Hair follicular keratinocyte (primary cell): Measurements from ENCODE around the gene ZNF317. TPM values are rescaled to one million over a fixed set of nuclear protein-coding genes. Genes with fewer than 3 reads are reported as not detected.

Experiments used
- total RNA-seq: library from RNA; depleted of rRNA; stranded (reverse); fragments of >200 nt; gene quantifications from 2 replicates; pipeline ENCODE4 v1.2.3, GENCODE V29; 2015

ZNF317 gene
- 12.8 and 15.0 TPM in 2 replicates for total RNA-seq

GRCh38 chr19:9140159-9140874 lies at the start of gene ZNF317:
Gene ZNF317, plus strand, starts transcription at chr19:9140397. Its CDS starts 15,620 bp downstream, at chr19:9156017.

GRCh38 chr19:9107375-9107774 lies 32.8 kb upstream of the ZNF317 start, which contains the start of gene OR7G2:
Gene OR7G2, minus strand, starts transcription at chr19:9107475. Its CDS starts 4,232 bp downstream, at chr19:9103243.

GRCh38 chr19:9115307-9115813 lies 24.8 kb upstream of the ZNF317 start, which contains the start of gene OR7G1:
Gene OR7G1, minus strand, starts transcription at chr19:9115763. Its CDS starts 0 bp downstream, at chr19:9115763.

GRCh38 chr19:9126900-9127405 lies 13.2 kb upstream of the ZNF317 start, which contains the start of gene OR7G3:
Gene OR7G3, minus strand, starts transcription at chr19:9126950. Its CDS starts 0 bp downstream, at chr19:9126950.

GRCh38 chr19:9178901-9179300 lies 38.7 kb downstream of the ZNF317 start, which contains the start of gene OR7D2:
Gene OR7D2, plus strand, starts transcription at chr19:9178979. Its CDS starts 6,803 bp downstream, at chr19:9185782.

Other genes starting within 250 kb of the ZNF317 start
- gene MUC16, start 130.0 kb upstream of the ZNF317 start, total RNA-seq = not detected in 2 replicates
- not detected in 2 replicates for gene OR1M1, start 53.3 kb upstream of the ZNF317 start, total RNA-seq
- gene OR7G2, start 32.9 kb upstream of the ZNF317 start, total RNA-seq = not detected in 2 replicates
- not detected in 2 replicates for gene OR7G1, start 24.6 kb upstream of the ZNF317 start, total RNA-seq
- not detected in 2 replicates for gene OR7G3, start 13.4 kb upstream of the ZNF317 start, total RNA-seq
- under 0.01 TPM in 1 of 2 replicates, not detected in the other for gene OR7D2, start 38.6 kb downstream of the ZNF317 start, total RNA-seq
- gene OR7D4, start 79.2 kb downstream of the ZNF317 start, total RNA-seq = not detected in 2 replicates
- not detected in 2 replicates for gene OR7E24, start 110.5 kb downstream of the ZNF317 start, total RNA-seq
- gene ZNF699, start 169.4 kb downstream of the ZNF317 start, total RNA-seq = 10.9 and 19.1 TPM in 2 replicates
- 4.9 and 5.2 TPM in 2 replicates for gene ZNF559, start 183.8 kb downstream of the ZNF317 start, total RNA-seq
- gene ZNF177, start 222.6 kb downstream of the ZNF317 start, total RNA-seq = 0.08 and 0.39 TPM in 2 replicates